Measurements from ENCODE around the gene APOBEC3C. TPM values are rescaled to one million over a fixed set of nuclear protein-coding genes. Genes with fewer than 3 reads are reported as not detected.

APOBEC3C gene
- total RNA-seq, 2 experiments from 2014 or later: 13.9 to 14.8 TPM

GRCh38 chr22:39021552-39022250, 7.6 kb downstream of the APOBEC3C start:
- Mint-ChIP-seq H3K4me1 (ENCODE audit: low read depth) (peaks cover 68% of the 10 kb centered on the region), H3K36me3 (ENCODE audit: low read depth) (peaks cover 60% of the 10 kb centered on the region), H3K27ac (peak overlapping the region; percentile 93), H3K9me3 (no peaks in the 10 kb centered on the region), H3K4me3 (peak overlapping the region; percentile 94), H3K27me3 (no peaks in the 10 kb centered on the region)
- peaks cover 68% of the 10 kb centered on the region for H3K4me1 ChIP-seq (ENCODE audit: insufficient read depth, low read length)
- intact Hi-C loops (cut with DNase I, micrococcal nuclease): no loop called here
- CTCF ChIA-PET: interaction anchor here (0.7 to 0.9 kb wide), 2 partner anchors 19 to 153 kb away, joined by 3 read pairs; no protein-coding TSS in a partner anchor
- no peaks in the 10 kb centered on the region for H3K27me3 ChIP-seq (ENCODE audit: control insufficient read depth in 1 of 2, insufficient read depth in 2 of 2, low read length in 2 of 2)
- H3K4me3 ChIP-seq (ENCODE audit: low read length): peak overlapping the region; percentile 79
- no peak for DNase-seq
- TF ChIP-seq, protein P1, sequence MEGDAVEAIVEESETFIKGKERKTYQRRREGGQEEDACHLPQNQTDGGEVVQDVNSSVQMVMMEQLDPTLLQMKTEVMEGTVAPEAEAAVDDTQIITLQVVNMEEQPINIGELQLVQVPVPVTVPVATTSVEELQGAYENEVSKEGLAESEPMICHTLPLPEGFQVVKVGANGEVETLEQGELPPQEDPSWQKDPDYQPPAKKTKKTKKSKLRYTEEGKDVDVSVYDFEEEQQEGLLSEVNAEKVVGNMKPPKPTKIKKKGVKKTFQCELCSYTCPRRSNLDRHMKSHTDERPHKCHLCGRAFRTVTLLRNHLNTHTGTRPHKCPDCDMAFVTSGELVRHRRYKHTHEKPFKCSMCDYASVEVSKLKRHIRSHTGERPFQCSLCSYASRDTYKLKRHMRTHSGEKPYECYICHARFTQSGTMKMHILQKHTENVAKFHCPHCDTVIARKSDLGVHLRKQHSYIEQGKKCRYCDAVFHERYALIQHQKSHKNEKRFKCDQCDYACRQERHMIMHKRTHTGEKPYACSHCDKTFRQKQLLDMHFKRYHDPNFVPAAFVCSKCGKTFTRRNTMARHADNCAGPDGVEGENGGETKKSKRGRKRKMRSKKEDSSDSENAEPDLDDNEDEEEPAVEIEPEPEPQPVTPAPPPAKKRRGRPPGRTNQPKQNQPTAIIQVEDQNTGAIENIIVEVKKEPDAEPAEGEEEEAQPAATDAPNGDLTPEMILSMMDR (IDR thresholded peaks at IDR 0.05): no peak
- H3K27ac ChIP-seq (ENCODE audit: low read depth in 1 of 2, low read length in 2 of 2): peak overlapping the region; percentile 64 to 79
- POLR2A ChIA-PET: interaction anchor here (0.6 to 1.2 kb wide), 5 partner anchors 19 to 288 kb away, joined by 3 to 7 read pairs (median 3); no protein-coding TSS in a partner anchor
- peaks cover 31% of the 10 kb centered on the region for H3K36me3 ChIP-seq (ENCODE audit: insufficient read depth, low read length)
- H3K9me3 ChIP-seq (ENCODE audit: control insufficient read depth in 1 of 2, insufficient read depth in 1 of 2, low read length in 2 of 2): no peaks in the 10 kb centered on the region
- no peak for ATAC-seq (ENCODE audit: poor library complexity)

DNA sequence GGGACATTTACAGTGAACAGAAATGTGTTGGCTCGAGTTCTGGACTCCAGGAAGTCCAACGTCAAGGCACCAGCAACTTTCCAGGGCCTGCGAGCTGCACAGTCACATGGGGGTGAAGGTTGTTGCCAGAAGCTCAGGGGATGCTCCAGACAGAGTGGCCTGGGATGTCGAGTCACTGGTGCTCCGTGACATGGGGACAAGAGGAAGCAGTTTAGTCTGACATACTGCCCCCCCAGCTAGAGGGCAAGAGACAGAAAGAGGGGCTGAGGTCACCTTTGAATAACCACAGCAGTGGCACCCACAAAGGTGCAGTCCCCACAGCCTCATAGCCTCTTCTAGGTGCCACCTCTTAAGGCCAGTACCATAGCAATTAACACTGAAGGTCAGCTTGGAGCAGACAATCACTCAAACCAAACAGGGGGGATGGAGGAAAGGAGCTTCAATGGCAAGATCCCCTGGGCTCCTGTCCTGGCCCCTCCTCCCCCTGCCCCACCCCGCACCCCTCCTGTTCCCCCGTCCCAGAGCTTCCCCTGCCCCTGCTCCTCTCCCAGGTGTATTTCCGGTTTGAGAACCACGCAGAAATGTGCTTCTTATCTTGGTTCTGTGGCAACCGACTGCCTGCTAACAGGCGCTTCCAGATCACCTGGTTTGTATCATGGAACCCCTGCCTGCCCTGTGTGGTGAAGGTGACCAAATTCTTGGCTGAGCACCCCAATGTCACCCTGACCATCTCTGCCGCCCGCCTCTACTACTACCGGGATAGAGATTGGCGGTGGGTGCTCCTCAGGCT, 10.7 kb downstream of the APOBEC3C start:
- ATAC-seq (ENCODE audit: poor library complexity): peak; percentile 11
- Mint-ChIP-seq H3K36me3 (ENCODE audit: low read depth) (peaks cover 65% of the 10 kb centered on the region), H3K27ac (peak overlapping the region; percentile 93), H3K9me3 (no peaks in the 10 kb centered on the region), H3K4me3 (peak overlapping the region; percentile 70), H3K4me1 (ENCODE audit: low read depth) (peaks cover 64% of the 10 kb centered on the region), H3K27me3 (no peaks in the 10 kb centered on the region)
- peaks cover 60% of the 10 kb centered on the region for H3K4me1 ChIP-seq (ENCODE audit: insufficient read depth, low read length)
- H3K36me3 ChIP-seq (ENCODE audit: insufficient read depth, low read length): peaks cover 29% of the 10 kb centered on the region
- TF ChIP-seq, protein P1 (IDR thresholded peaks at IDR 0.05): no peak
- POLR2A ChIA-PET: interaction anchor here (0.5 to 1.0 kb wide), 2 partner anchors 11 to 502 kb away, joined by 3 read pairs; partner anchors contain the start of gene APOBEC3C
- peak overlapping the region; percentile 34 to 36 for H3K27ac ChIP-seq (ENCODE audit: low read depth in 1 of 2, low read length in 2 of 2)
- DNase-seq: peak in 8 of 14 experiments; percentile 10 to 63 (median 36)
- H3K27me3 ChIP-seq (ENCODE audit: control insufficient read depth in 1 of 2, insufficient read depth in 2 of 2, low read length in 2 of 2): no peaks in the 10 kb centered on the region
- CTCF ChIA-PET: no interaction called here
- H3K4me3 ChIP-seq (ENCODE audit: low read length): peak overlapping the region; percentile 3
- H3K9me3 ChIP-seq (ENCODE audit: control insufficient read depth in 1 of 2, insufficient read depth in 1 of 2, low read length in 2 of 2): no peaks in the 10 kb centered on the region
- intact Hi-C loops (cut with DNase I, micrococcal nuclease): no loop called here

DNA sequence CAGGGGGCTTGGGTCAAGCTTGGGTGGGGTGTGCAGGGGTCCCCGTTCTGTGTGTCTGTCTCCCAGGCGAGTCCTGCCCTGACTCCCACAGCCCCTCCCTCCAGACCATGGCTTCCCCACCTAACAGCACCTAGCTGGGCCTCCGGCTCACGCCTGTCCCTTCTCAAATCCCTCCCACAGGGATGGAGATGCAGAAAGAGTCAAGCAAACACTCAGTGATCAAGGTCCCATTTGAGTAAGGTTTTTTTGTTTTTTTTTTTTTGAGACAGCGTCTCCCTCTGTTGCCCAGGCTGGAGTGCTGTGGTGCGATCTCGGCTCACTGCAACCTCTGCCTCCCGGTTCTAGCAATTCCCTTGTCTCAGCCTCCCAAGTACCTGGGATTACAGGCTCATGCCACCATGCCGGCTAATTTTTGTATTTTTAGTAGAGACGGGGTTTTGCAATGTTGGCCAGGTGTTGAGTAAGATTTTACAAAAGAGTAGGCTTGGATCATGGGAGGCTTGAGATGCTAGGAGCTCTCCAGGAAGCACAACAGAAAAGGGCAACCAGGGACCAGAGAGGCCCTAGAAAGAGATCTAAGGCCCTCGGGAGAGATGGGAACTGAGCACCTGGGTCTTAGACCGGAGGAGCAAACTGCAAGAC, 12.6 kb downstream of the APOBEC3C start:
- POLR2A ChIA-PET: interaction anchor here (0.9 kb wide), 1 partner anchor 68 kb away, joined by 3 read pairs; no protein-coding TSS in a partner anchor
- H3K36me3 ChIP-seq (ENCODE audit: insufficient read depth, low read length): peaks cover 30% of the 10 kb centered on the region
- DNase-seq (no peak), ATAC-seq (ENCODE audit: poor library complexity) (no peak)
- no peak overlapping the region for H3K27ac ChIP-seq (ENCODE audit: low read depth in 1 of 2, low read length in 2 of 2)
- Mint-ChIP-seq H3K9me3 (no peaks in the 10 kb centered on the region), H3K4me1 (ENCODE audit: low read depth) (peaks cover 46% of the 10 kb centered on the region), H3K4me3 (peak overlapping the region; percentile 34), H3K27me3 (no peaks in the 10 kb centered on the region), H3K27ac (peak overlapping the region; percentile 93), H3K36me3 (ENCODE audit: low read depth) (peaks cover 52% of the 10 kb centered on the region)
- no peak overlapping the region for H3K4me3 ChIP-seq (ENCODE audit: low read length)
- TF ChIP-seq, protein P1 (IDR thresholded peaks at IDR 0.05): no peak
- CTCF ChIA-PET: interaction anchor here (0.8 kb wide), 1 partner anchor 156 kb away, joined by 3 read pairs; no protein-coding TSS in a partner anchor
- no peaks in the 10 kb centered on the region for H3K9me3 ChIP-seq (ENCODE audit: control insufficient read depth in 1 of 2, insufficient read depth in 1 of 2, low read length in 2 of 2)
- intact Hi-C loops (cut with DNase I, micrococcal nuclease): no loop called here
- peaks cover 48% of the 10 kb centered on the region for H3K4me1 ChIP-seq (ENCODE audit: insufficient read depth, low read length)
- H3K27me3 ChIP-seq (ENCODE audit: control insufficient read depth in 1 of 2, insufficient read depth in 2 of 2, low read length in 2 of 2): no peaks in the 10 kb centered on the region
